ENCODE results near the gene NAXD.
"Not testable (repeated sequence)": the region's sequence is repeated elsewhere in the genome, so short reads cannot be mapped to it uniquely, and the experiment has no call there.

Gene NAXD

GRCh38 chr13:110627761-110628476 is 12.6 kb downstream of the NAXD start:
- no peak for DNase-seq (ENCODE audit: low read depth, low spot score)

- peak; percentile 48 for DNase-seq (ENCODE audit: low read depth, low spot score)
These were observed 13.1 kb downstream of the NAXD start for GRCh38 chr13:110628477-110628793.

DNA sequence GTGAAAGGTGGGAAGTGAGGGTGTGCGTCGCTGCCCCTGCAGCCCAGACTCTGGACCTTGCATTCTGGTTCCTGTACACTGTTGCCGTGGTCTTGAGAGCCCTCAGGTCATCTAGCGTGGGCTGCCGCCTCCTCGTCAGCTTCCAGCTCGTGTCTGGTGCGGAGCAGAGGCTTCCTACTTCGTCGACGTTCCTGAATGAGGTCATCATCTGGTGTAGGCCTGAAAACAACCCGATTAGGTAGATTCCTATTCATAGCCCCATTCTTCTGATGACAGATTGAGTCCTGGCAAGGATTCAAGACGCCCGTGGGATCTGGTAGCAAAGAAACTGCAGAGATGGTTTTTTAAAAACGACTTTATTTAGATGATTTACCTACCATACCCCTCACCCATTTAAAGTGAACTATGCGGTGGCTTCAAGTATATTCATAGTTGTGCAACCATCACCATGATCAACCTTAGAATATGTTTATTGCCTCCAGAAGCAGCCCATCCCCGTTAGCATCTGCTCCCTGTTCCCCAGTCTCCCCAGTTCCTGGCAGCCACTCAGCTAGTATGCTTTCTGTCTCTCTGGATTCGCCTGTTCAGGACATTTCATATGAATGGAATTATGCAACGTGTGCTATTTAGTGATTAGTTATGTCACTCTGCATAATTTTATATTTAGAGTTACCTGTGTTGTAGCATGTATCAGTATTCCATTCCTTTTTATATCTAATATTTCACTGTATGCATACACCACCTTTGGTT is 13.8 kb downstream of the NAXD start:
- no peak for DNase-seq (ENCODE audit: low read depth, low spot score)

GRCh38 chr13:110629735-110630134 is 14.4 kb downstream of the NAXD start:
- no peak for DNase-seq (ENCODE audit: low read depth, low spot score)

GRCh38 chr13:110630566-110631119 is 15.3 kb downstream of the NAXD start:
- DNase-seq (ENCODE audit: low read depth, low spot score) = no peak

- not testable (repeated sequence) for DNase-seq (ENCODE audit: low read depth, low spot score)
These were observed 16.9 kb downstream of the NAXD start for GRCh38 chr13:110632255-110632654.

GRCh38 chr13:110633776-110634175 is 18.4 kb downstream of the NAXD start:
- no peak for DNase-seq (ENCODE audit: low read depth, low spot score)

GRCh38 chr13:110634558-110634957 is 19.2 kb downstream of the NAXD start:
- DNase-seq (ENCODE audit: low read depth, low spot score) = peak; percentile 82

DNA sequence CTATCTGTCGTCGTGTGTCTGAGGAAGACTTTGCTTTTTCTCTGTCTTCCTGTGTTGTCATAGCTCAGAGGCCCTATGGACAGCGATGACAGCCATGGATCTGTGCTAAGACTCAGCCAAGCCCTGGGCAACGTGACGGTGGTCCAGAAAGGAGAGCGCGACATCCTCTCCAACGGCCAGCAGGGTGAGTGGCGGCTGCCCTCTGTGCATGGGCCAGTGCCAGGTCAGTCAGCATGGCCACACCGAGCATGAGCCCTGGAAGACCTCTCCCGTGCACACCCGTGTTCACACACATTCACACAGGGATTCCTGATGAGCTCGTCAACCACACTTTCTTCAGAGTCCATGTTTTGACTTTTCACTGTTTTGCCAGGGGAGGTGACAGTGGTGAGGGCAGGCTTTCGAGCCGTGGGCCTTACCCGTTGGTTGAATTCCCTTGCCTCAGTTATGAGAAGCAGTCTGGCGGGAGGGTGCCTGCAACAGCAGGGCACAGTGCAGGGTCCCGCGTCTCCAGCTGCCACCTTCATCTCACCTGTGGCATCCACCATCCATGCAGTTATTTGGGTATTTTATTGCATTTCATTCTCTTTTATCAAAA is 20.2 kb downstream of the NAXD start:
- no peak for DNase-seq (ENCODE audit: low read depth, low spot score)

GRCh38 chr13:110636053-110636475 is 20.7 kb downstream of the NAXD start:
- DNase-seq (ENCODE audit: low read depth, low spot score) = no peak

DNA sequence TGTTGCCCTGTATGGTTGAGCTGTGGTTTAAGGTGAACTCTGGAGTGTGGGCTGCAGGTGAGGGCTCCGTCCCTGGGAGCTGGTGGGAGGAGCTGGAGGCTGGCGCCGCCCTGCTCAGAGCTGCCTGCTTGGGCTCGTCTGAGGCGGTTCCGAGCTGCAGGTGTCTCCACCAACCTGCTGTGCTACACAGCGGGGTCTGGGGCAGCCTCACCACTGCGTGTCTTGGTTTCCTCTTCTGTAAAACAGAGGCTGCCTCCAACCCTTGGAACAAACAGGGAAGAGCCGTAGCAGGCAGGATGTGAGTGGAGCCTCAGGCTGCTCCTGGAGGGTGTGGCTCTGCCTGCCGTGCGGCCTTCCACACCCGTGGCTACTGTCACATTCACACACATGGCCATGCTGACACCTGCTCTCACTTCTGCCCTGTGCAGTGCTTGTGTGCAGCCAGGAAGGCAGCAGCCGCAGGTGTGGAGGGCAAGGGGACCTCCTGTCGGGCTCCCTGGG is 21.4 kb downstream of the NAXD start:
- no peak for DNase-seq (ENCODE audit: low read depth, low spot score)

DNA sequence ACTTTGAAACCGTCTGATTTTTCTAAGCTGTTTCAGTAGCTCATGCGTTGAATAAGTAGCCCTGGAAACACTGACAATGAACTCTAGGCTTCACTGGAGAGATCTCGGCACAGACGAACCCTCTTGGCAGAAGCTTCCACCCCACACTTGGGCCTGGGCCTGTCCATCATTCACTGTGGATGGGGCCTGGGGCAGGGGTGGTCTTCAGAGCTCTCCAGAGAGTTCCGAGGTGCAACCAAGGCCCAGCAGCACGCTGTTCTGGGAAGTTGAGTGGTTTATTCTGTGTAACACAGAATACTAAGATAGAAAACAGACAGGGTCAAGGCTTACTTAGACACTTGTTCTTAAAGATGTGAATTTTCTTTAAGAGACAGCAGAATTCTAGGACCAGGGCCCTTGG is 21.9 kb downstream of the NAXD start:
- no peak for DNase-seq (ENCODE audit: low read depth, low spot score)

DNA sequence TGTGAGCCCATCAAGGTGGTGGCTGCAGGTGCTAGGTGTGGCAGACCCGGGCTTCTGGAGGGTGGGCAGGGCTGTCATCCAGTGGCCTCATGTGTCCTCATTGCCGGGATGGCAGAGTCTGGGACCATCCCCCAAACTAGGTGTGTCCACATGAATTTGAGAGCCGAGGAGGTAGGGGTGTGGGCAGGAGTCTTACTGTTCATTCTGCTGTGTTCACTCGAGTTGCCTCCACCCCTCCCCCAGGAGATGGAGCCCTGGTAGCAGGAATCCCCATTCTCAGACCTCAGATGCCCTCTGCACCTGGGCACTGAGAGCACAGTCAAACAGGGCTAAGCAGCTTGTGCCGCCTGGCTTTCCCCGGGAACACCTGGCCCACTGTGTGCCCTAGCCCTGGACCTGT is 22.4 kb downstream of the NAXD start:
- DNase-seq (ENCODE audit: low read depth, low spot score) = no peak

DNA sequence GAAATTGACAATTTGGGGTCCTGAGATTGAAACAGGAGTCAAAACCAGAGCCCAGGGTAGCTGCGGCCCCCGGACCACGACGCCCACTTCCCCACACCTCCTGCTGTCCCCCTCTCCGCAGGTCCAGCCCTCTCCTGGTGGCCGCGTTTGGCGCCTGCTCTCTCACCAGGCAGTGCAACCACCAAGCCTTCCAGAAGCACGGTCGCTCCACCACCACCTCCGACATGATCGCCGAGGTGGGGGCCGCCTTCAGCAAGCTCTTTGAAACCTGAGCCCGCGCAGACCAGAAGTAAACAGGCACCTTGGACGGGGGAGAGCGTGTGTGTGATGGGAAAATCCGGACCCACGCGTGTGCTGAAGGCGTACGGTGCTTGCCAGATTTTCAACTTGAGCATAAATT is 22.9 kb downstream of the NAXD start:
- DNase-seq (ENCODE audit: low read depth, low spot score) = no peak

DNA sequence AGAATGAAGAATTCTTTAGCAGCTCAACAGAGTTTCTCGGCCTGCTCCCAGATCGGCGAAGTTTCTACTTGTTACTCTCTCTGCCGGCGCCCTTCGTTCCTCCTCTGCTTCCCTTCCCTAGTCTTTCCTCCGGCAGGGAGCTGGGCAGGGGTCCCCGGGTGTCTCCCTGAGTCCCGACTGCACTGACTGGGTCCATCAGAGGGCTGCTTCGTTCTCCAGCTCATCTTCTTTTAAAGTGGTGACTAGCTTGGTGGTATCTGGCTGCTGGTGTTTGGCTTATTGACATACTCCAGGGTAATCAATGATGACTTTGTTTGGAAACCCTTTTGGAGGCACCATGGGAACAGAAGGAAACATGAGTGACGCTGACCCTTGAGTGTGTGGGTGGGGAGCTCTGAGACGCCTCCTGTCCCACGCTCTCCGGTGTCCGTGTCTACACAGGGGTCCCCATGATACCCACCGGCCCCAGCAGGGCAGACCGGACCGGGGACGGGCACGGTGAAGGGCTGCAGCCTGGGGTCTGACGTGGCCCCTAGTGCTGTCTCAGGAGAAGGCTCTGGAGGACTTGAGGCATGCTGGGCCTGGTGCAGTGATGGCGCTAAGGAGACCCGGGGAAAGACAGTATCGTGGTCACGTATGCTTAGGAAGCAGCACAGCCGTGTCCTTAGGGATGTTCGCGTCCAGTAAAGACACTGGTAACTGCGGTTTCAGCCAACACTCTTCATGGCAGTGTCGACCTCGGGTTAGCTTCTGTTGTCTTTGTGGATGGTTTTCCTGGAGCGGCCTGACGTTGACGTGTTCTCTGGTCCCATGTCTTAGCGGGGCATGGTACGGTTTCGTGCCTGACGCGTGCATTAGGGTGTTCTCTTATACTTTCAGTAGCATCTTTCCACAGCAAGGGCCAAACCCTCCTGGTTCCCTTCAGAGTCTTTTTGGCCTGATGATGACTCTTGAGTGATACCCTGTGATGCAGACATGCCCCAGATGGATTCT is 23.8 kb downstream of the NAXD start:
- no peak for DNase-seq (ENCODE audit: low read depth, low spot score)

DNA sequence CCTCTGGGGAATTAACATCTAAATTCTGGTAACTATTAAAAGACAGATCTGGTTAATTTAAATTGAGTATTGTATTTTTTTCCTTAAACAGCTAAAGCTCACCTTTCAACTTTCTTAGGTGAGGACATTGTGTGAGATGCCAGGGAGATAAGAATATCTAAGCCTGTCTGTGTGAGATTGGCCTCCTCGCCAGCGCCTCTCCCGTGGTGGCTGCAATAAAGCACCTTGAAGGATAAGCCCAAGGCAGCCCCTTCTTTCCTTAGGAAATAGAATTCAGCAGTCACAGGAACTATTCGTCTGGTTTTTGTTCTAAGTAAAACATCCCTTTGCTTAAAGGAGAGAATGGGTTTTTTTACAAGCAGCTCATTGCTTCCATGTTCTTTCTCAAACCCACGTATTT is 24.6 kb downstream of the NAXD start:
- DNase-seq (ENCODE audit: low read depth, low spot score) = no peak

GRCh38 chr13:110640591-110641029 is 25.3 kb downstream of the NAXD start:
- peak; percentile 71 for DNase-seq (ENCODE audit: low read depth, low spot score)

- peak; percentile 41 for DNase-seq (ENCODE audit: low read depth, low spot score)
These were observed 26.0 kb downstream of the NAXD start for GRCh38 chr13:110641055-110642015.

DNA sequence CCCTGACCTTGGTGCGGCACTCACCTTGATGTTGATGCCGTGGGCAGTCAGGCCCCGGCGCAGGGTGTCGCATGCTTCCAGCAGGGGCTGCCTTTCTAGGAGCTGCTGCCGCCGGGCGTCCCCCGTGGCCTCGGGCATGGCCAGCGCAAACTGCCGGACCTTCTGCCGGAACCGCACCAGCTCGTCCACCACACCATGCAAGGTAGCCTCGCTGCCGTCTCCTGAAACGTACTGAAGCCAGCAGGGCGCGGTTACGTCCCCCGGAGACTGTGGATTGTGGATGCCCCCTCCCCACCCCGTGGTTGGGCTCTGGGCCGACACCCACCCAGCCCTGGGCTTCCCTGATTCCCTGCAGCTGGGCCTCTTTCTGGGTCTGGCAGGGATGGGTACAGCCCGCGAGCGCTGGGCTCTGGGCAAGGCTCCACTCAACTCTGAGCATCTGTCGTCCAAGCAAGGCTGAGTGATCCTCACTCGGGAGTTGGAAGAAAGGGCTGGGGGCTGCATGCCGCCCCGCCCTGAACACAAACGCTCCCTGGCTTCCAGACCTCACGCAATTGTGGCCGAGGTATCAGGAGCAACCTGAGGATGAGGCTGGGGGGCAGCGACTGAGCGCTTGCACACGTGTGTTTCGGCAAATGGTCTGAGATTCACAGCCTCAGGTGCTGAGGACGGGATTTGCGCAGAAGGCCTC is 27.1 kb downstream of the NAXD start:
- DNase-seq (ENCODE audit: low read depth, low spot score) = no peak
